HG03108 (cell line): ENCODE results near the gene NDUFV1.
"Not testable (repeated sequence)": the region's sequence is repeated elsewhere in the genome, so short reads cannot be mapped to it uniquely, and the experiment has no call there.

Experiments
- ATAC-seq: cut with Tn5 transposase; IDR thresholded peaks from one replicate; pipeline ENCODE4 v1.9.1; 2021; ENCODE audit warnings: moderate library complexity; ENCODE audit not compliant: unreplicated experiment

NDUFV1 gene

GRCh38 chr11:67606492-67607295 lies at the start of gene NDUFV1:
Gene NDUFV1 (plus strand): TSS chr11:67606936. CDS start chr11:67607005, 69 bp downstream.
- ATAC-seq, result peak; percentile 97

GRCh38 chr11:67558084-67558772 lies 48.5 kb upstream of the NDUFV1 start:
- ATAC-seq, result no peak

- peak; percentile 69 for ATAC-seq
Measured at GRCh38 chr11:67561971-67562619, 44.6 kb upstream of the NDUFV1 start.

GRCh38 chr11:67562963-67563704 lies 43.6 kb upstream of the NDUFV1 start:
- ATAC-seq, result no peak

GRCh38 chr11:67563705-67564114 lies 43.0 kb upstream of the NDUFV1 start:
- not testable (repeated sequence) for ATAC-seq

GRCh38 chr11:67564230-67564629 lies 42.5 kb upstream of the NDUFV1 start:
- ATAC-seq, result no peak

- ATAC-seq, result no peak
Measured at GRCh38 chr11:67571443-67571842, 35.3 kb upstream of the NDUFV1 start.

GRCh38 chr11:67572305-67572704 lies 34.4 kb upstream of the NDUFV1 start:
- no peak for ATAC-seq

GRCh38 chr11:67572747-67573419 lies 33.9 kb upstream of the NDUFV1 start:
- no peak for ATAC-seq

GRCh38 chr11:67574938-67575337 lies 31.8 kb upstream of the NDUFV1 start:
- ATAC-seq, result no peak

- no peak for ATAC-seq
Measured at GRCh38 chr11:67576735-67577475, 29.8 kb upstream of the NDUFV1 start.

- no peak for ATAC-seq
Measured at GRCh38 chr11:67577951-67578350, 28.8 kb upstream of the NDUFV1 start.

- no peak for ATAC-seq
Measured at GRCh38 chr11:67581469-67581868, 25.3 kb upstream of the NDUFV1 start.

GRCh38 chr11:67582011-67582410 lies 24.7 kb upstream of the NDUFV1 start:
- ATAC-seq, result no peak

GRCh38 chr11:67583247-67584204 lies 23.2 kb upstream of the NDUFV1 start, which contains the start of gene GSTP1:
Gene GSTP1 (plus strand): TSS chr11:67583812. CDS start chr11:67583844, 32 bp downstream.
- ATAC-seq, result peak; percentile 57

- ATAC-seq, result no peak
Measured at GRCh38 chr11:67584205-67584880, 22.4 kb upstream of the NDUFV1 start.

GRCh38 chr11:67584881-67585873 lies 21.6 kb upstream of the NDUFV1 start:
- no peak for ATAC-seq
